Cardiac fibroblast (primary cell): ENCODE results near the gene CPNE5.
A peak's percentile ranks its signal among the peaks of the same experiment; 100 is the strongest.

ENCODE experiments used
- DNase-seq, 2 donors: peaks; one replicate each; pipeline versions ENCODE4 v3.0.0 to v3.0.0-alpha.2; 2010; ENCODE audit warnings: low read depth in 2 of 2
- H3K4me3 ChIP-seq, 2 donors: replicated peaks in 1 of 2; 1 replicate in 1 of 2; 2 replicates in 1 of 2; pipeline ENCODE4 v1.5.1; 2011; ENCODE audit warnings: low read depth in 2 of 2, low read length in 2 of 2, mild to moderate bottlenecking in 2 of 2, moderate library complexity in 1 of 2
- TF ChIP-seq, protein P1 (sequence below): IDR thresholded peaks from one replicate; pipeline ENCODE4 v1.5.1; 2011; ENCODE audit warnings: low read depth, mild to moderate bottlenecking, low read length, inconsistent platforms

The CPNE5 gene

DNA sequence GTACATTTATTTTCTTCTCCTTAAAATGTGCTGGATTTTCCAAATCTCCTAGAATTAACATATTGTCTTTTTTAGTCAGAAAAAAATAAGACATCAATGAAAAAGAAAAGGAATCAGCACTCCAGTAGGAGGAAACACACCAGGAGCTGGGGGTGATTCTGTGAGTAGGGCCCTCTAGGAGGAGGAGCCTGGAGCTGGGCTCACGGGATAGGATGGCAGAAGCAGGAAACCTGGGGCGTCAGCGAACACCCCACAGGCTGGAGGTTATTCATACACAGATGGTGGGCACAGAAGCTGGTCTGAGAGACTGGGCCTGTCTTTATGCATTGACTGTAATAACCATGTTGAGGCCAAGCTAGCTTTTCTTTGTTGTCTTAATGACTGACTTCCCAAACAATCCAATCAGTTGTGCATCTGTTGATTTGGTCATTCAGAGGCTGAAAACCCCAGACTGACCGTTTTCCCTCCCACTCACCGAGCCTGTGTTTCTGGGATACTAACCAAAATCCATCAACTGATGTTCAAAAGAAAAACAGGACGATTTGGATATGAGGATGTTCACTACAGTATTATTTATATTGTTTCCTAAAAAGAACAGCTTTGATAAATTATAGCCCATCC, 53.1 kb downstream of the CPNE5 start:
- TF ChIP-seq, protein P1, sequence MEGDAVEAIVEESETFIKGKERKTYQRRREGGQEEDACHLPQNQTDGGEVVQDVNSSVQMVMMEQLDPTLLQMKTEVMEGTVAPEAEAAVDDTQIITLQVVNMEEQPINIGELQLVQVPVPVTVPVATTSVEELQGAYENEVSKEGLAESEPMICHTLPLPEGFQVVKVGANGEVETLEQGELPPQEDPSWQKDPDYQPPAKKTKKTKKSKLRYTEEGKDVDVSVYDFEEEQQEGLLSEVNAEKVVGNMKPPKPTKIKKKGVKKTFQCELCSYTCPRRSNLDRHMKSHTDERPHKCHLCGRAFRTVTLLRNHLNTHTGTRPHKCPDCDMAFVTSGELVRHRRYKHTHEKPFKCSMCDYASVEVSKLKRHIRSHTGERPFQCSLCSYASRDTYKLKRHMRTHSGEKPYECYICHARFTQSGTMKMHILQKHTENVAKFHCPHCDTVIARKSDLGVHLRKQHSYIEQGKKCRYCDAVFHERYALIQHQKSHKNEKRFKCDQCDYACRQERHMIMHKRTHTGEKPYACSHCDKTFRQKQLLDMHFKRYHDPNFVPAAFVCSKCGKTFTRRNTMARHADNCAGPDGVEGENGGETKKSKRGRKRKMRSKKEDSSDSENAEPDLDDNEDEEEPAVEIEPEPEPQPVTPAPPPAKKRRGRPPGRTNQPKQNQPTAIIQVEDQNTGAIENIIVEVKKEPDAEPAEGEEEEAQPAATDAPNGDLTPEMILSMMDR, result no peak
- peak in 1 of 2 donors; percentile 21 for DNase-seq
- no peak overlapping the region for H3K4me3 ChIP-seq

DNA sequence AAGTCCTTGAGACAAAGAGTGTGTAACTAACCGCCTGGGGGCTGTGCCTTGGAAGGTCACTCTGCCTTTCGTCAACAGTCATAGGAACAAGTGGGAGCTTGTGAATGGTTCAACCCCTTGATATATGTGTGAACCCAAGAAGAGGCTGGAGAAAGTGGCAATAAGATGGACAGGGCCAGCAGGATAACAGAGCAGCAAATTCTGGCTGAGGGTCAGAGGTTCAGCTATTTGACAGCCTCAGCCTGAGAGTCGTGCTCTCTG, 54.9 kb downstream of the CPNE5 start:
- no peak for DNase-seq
- TF ChIP-seq, protein P1, result no peak
- no peak overlapping the region for H3K4me3 ChIP-seq

DNA sequence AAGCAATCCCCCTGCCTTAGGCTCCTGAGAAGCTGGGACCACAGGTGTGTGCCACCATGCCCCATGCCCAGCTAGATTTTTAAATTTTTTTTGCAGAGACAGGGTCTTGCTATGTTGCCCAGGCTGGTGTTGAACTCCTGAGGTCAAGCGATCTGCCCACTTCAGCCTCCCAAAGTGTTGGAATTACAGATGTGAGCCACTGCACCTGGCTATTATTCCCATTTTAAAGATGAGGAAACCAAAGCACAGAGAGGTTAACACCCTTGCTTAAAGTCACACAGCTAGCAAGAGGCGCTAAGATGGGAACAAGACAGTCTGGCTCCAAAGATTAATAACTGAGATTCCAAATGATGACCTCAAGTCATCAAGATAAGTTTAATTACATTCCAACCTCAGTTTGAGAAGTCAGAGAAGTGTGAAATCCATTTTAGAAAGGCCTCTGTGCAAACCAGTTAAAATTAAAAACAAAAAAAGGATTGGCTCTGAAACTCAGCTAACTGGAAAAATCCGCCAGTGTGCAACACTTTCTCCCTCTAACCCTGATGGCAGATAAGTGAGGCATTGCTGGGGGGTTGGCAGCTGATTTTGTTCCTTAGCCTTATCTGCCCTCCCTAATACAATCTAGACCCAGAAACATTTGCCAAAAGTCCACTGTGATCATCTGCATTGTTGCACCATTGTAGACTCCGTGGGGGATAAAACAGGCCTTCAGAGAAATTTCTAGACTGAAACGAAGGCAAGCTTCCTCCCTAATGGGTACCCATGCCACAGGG, 55.5 kb downstream of the CPNE5 start:
- H3K4me3 ChIP-seq, result no peak overlapping the region
- TF ChIP-seq, protein P1, result no peak
- DNase-seq, result peak in 1 of 2 donors; percentile 73

DNA sequence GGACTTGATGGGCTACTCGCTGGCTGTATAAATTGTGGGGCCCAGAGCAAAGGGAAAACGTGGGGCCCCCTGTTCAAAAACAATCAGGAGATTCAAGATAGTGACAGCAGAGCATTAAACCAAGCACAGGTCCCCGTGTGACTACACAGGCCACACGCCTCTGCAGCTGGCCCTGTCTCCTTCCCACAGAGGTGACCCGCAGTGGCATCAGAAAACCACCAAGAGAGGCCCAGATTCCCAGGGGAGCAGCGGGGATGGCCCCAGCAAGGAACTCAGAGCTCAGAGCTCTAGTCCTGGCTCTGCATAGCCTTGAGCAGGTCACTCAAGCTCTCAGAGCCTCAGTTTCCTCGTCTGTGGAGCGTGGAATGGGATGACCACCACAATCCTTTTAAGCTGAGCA, 57.6 kb downstream of the CPNE5 start:
- TF ChIP-seq, protein P1, result no peak
- no peak overlapping the region for H3K4me3 ChIP-seq
- no peak for DNase-seq

DNA sequence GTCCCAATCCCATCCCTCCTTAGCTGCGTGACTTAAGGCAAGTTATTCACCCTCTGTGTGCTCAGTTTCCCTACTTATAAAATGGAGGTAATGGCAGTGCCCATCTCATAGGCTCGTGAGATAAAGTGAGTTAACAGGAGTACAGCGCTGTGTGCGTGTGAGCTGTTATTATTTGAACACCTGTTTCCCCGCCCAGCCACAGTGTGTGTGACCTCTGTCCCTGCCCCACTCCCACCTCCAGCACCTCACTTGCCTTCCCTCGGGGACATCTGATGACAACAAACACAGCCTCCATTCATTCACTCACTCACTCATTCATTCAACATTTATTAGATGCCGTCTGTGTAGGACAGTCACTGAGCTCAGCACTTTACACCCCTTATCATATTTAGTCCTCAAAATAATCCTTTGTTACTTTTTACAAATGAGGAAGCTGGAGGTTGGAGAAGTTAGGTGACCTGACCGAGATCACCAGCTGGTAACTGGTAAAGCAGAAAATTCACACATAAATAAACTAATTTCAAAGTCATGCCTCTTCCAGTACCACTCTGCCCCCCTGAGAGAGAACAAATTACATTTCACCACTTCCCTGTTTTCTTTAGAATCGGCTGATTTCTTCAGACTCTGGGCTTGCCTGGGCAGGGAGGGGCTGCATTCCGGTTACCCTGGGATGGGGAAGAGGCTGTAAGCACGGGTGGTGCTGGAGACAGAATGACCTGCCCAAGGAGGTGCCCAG, 58.6 kb downstream of the CPNE5 start:
- TF ChIP-seq, protein P1, result no peak
- no peak for DNase-seq
- H3K4me3 ChIP-seq, result no peak overlapping the region

DNA sequence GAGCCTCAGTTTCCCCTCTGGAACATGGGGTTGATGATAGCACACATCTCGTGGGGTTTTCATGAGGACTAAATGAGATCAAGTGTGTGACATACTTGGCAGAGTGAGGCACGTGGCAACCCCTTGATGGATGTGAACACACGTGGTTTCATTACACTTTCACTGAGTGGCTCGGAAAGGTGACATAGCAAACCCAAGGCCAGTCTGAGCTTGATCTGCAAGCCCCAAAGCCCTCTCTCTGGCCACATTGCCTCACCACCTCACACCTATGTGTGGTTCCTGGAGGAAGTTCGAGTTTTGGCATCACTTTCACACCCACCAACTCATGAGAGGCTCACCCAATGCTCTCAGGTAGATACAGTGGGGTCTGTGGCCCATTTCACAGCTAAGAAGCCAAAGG, 60.0 kb downstream of the CPNE5 start:
- H3K4me3 ChIP-seq, result no peak overlapping the region
- TF ChIP-seq, protein P1, result no peak
- no peak for DNase-seq
